ENCODE results near the gene UPF2.

- no peak for TF ChIP-seq POLR2A (IDR thresholded peaks at IDR 0.05)
- no peak for TF ChIP-seq CTCF (IDR thresholded peaks at IDR 0.05)
These were observed 148.1 kb downstream of the UPF2 start for GRCh38 chr10:11894381-11895107.
